ENCODE measurements around the gene AGL. TPM values are rescaled to one million over a fixed set of nuclear protein-coding genes. Genes with fewer than 3 reads are reported as not detected.

AGL gene
- total and polyA plus RNA-seq, 2 of the 13 experiments (the other 11 are each of a cell fraction or from before 2014, with no cell fraction given): 4.3 to 13.1 TPM

GRCh38 chr1:99965646-99966375 lies 115.7 kb downstream of the AGL start:
- no peak overlapping the region for H3K4me3 ChIP-seq (replicated peaks in 1 of 3; ENCODE audit: insufficient read depth in 1 of 3, low read depth in 2 of 3, low read length in 3 of 3)
- FAIRE-seq: no peak
- intact Hi-C loops (cut with micrococcal nuclease; ENCODE audit: unreplicated experiment) (loop anchor here (10.0 kb wide), 1 partner anchor 169 kb away; the partner anchor contains the start of genes SASS6 and TRMT13), in situ Hi-C loops (cut with HindIII; ENCODE audit: extremely low pct_ligation_motif_present, low pct_unique_long_range_greater_than_20kb) (no loop called here)
- no peak overlapping the region for H2AFZ ChIP-seq (ENCODE audit: low read length)
- no peak overlapping the region for H3K4me2 ChIP-seq (ENCODE audit: low read depth, low read length)
- WGBS (ENCODE audit: low lambda C conversion rate): 32% methylated on average over 2 of the region's 2 CpGs
- no peak for ATAC-seq
- DNase-seq (ENCODE audit: low spot score): no peak
- BruUV-seq (replicated peaks): no TSS peak
- ChIA-PET CTCF (ENCODE audit: low intra/inter-chr PET ratio, low total read pairs) (no interaction called here), POLR2A (no interaction called here)
- no peaks in the 10 kb centered on the region for H3K36me3 ChIP-seq (replicated peaks in 1 of 2; ENCODE audit: control insufficient read depth in 1 of 2, insufficient read depth in 2 of 2, low read length in 2 of 2)
- H3K27ac ChIP-seq (ENCODE audit: extremely low read length, insufficient read depth, low read length): no peak overlapping the region
- no peaks in the 10 kb centered on the region for H4K20me1 ChIP-seq (ENCODE audit: insufficient read depth, low read length)
- peaks cover 8% of the 10 kb centered on the region; the same call in 1 of the 2 replicates for H3K4me1 ChIP-seq (ENCODE audit: insufficient read depth, low read length)
- H3K79me2 ChIP-seq (ENCODE audit: insufficient read depth, low read length): peaks cover 6% of the 10 kb centered on the region
- H3K9me3 ChIP-seq (ENCODE audit: low read length): no peaks in the 10 kb centered on the region
- H3K27me3 ChIP-seq (ENCODE audit: control insufficient read depth in 1 of 2, insufficient read depth in 2 of 2, low read length in 2 of 2): no peaks in the 10 kb centered on the region; a peak in 1 of 5 replicates
- no peak overlapping the region for H3K9ac ChIP-seq (ENCODE audit: insufficient read depth, low read depth, low read length)
- TF ChIP-seq TSC22D2 (CRISPR knock-in tag; IDR thresholded peaks at IDR 0.05; ENCODE audit: borderline replicate concordance) (no peak), SRSF4 (IDR thresholded peaks at IDR 0.05; ENCODE audit: low read depth, low read length, poor library complexity, severe bottlenecking) (no peak), TEAD3 (CRISPR knock-in tag; optimal IDR thresholded peaks at IDR 0.05; ENCODE audit: borderline replicate concordance) (no peak), ZNF781 (CRISPR knock-in tag; IDR thresholded peaks at IDR 0.05; ENCODE audit: borderline replicate concordance, not compliant biosample characterization) (no peak), BCL3 (CRISPR knock-in tag; IDR thresholded peaks at IDR 0.05) (no peak), ZMAT5 (CRISPR knock-in tag; IDR thresholded peaks at IDR 0.05; ENCODE audit: borderline replicate concordance, low read depth) (no peak), ZNF841 (CRISPR knock-in tag; IDR thresholded peaks at IDR 0.05; ENCODE audit: borderline replicate concordance) (no peak), GTF2F1 (IDR thresholded peaks at IDR 0.05; ENCODE audit: low read length) (no peak), ZNF674 (CRISPR knock-in tag; IDR thresholded peaks at IDR 0.05; ENCODE audit: low read depth) (no peak), ZNF788 (CRISPR knock-in tag; IDR thresholded peaks at IDR 0.05; ENCODE audit: borderline replicate concordance) (no peak), NFIC (IDR thresholded peaks at IDR 0.05; ENCODE audit: low read length) (no peak), MEIS1 (CRISPR knock-in tag; IDR thresholded peaks at IDR 0.05; ENCODE audit: borderline replicate concordance) (no peak), ATM (IDR thresholded peaks at IDR 0.05; ENCODE audit: borderline replicate concordance) (no peak)
- TF ChIP-seq, protein P1, sequence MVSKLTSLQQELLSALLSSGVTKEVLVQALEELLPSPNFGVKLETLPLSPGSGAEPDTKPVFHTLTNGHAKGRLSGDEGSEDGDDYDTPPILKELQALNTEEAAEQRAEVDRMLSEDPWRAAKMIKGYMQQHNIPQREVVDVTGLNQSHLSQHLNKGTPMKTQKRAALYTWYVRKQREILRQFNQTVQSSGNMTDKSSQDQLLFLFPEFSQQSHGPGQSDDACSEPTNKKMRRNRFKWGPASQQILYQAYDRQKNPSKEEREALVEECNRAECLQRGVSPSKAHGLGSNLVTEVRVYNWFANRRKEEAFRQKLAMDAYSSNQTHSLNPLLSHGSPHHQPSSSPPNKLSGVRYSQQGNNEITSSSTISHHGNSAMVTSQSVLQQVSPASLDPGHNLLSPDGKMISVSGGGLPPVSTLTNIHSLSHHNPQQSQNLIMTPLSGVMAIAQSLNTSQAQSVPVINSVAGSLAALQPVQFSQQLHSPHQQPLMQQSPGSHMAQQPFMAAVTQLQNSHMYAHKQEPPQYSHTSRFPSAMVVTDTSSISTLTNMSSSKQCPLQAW (CRISPR knock-in tag; IDR thresholded peaks at IDR 0.05): no peak
- TF ChIP-seq, protein P2, sequence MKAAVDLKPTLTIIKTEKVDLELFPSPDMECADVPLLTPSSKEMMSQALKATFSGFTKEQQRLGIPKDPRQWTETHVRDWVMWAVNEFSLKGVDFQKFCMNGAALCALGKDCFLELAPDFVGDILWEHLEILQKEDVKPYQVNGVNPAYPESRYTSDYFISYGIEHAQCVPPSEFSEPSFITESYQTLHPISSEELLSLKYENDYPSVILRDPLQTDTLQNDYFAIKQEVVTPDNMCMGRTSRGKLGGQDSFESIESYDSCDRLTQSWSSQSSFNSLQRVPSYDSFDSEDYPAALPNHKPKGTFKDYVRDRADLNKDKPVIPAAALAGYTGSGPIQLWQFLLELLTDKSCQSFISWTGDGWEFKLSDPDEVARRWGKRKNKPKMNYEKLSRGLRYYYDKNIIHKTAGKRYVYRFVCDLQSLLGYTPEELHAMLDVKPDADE (CRISPR knock-in tag; IDR thresholded peaks at IDR 0.05): no peak

Measured in HepG2 (cell line).